GM12872 (cell line): ENCODE results near the gene LRRC53.

Source experiments
- TF ChIP-seq, protein P1 (sequence below): IDR thresholded peaks from 3 replicates; pipeline ENCODE4 v1.5.1; 2011; ENCODE audit warnings: low read depth, mild to moderate bottlenecking, low read length, moderate library complexity; ENCODE audit not compliant: insufficient read depth

Gene LRRC53

DNA sequence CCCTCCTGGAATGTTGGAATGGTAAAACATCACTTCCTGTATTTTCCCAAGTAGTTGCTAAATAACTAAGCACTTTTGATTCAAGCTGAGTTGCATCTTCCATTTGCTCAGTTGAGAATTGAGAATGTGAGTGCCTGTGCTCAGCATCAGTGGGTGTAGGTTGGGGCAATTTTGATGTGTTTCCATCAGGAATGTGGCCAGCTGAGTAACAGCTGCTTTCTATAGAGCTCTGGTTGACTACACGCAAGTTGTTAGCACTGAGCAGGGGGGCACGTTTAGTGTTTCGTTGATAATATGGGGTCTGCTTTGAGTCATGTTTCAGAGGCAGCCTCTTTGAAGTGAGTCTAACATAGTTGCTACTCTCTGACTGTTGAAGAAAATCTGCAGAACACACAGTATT, 41.5 kb downstream of the LRRC53 start:
- TF ChIP-seq, protein P1, sequence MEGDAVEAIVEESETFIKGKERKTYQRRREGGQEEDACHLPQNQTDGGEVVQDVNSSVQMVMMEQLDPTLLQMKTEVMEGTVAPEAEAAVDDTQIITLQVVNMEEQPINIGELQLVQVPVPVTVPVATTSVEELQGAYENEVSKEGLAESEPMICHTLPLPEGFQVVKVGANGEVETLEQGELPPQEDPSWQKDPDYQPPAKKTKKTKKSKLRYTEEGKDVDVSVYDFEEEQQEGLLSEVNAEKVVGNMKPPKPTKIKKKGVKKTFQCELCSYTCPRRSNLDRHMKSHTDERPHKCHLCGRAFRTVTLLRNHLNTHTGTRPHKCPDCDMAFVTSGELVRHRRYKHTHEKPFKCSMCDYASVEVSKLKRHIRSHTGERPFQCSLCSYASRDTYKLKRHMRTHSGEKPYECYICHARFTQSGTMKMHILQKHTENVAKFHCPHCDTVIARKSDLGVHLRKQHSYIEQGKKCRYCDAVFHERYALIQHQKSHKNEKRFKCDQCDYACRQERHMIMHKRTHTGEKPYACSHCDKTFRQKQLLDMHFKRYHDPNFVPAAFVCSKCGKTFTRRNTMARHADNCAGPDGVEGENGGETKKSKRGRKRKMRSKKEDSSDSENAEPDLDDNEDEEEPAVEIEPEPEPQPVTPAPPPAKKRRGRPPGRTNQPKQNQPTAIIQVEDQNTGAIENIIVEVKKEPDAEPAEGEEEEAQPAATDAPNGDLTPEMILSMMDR, result no peak

- TF ChIP-seq, protein P1, result no peak
Measured at GRCh38 chr1:74470251-74470650, 42.2 kb downstream of the LRRC53 start.

- TF ChIP-seq, protein P1, result peak; percentile 46; the same call in 2 of the 3 replicates
Measured at GRCh38 chr1:74468982-74469603, 43.3 kb downstream of the LRRC53 start.

DNA sequence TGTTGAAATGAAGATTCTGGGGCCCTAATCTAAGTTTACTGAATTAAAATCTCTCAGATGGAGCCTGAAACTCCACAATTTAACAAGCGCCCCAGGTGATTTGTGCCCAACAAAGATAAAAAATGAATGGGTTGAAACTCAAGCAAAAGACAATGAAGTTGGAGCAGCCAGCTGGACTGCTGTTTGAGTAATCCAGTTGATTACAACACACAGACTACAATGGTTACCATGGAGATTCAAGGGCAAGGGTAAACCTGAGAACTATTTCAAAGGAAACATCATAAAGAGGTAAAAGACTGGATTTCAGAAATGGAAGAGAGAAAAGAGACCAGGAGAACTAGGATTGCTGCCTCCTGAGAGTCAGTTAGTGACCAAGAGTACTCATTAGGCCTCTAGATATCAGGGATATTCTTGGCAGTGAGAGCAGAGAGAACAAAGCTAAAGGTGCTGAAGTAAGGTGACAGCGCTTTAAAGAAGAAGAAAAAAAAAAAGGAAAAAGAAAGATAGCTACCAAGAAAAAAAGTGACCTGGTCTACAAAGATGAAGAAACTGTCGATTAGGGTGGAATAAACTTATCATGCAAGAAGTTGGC, 44.5 kb downstream of the LRRC53 start:
- TF ChIP-seq, protein P1, result no peak

GRCh38 chr1:74465193-74465681, 47.2 kb downstream of the LRRC53 start:
- TF ChIP-seq, protein P1, result no peak

GRCh38 chr1:74464037-74464436, 48.4 kb downstream of the LRRC53 start:
- TF ChIP-seq, protein P1, result no peak

DNA sequence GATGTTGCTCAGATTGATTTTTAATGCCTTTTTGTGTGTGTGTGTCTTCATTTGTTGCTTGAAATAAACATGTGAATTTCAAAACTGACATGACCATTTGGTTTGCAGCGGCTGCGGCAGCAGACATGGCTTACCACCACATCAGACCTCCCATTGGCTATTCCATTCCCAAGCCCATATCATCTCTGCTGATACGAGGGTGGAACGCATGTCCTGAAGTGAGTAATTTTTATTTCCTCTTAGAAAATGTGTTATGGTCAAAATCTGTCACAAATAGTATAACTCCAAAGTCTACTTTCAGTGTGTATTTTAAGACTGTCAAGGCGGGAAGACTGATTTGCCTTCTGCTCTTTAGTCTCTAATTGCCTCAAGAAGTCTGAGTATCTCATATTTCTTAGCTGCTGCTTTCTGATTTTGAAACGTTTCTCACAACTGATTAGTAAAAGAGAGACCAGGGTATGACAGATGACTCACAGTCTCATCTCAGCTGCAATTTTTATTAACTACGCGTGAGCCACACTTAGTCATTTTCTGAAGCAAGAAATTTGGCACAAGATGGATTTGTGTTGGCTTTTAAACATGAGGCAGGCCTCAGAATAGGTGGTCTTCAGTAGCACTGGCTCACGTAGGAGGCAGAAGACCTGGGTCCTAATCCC, 49.0 kb downstream of the LRRC53 start:
- TF ChIP-seq, protein P1, result no peak
